HCT116 (cell line): ENCODE results near the gene FGF18. TPM values are rescaled to one million over a fixed set of nuclear protein-coding genes. Genes with fewer than 3 reads are reported as not detected.

Experiments used
- ATAC-seq: fragments of 200-7000 bp; cut with Tn5 transposase; 2 replicates; pipeline ENCODE4 v1.9.1; 2020; ENCODE audit warnings: mild to moderate bottlenecking, moderate library complexity
- BruUV-seq: library from RNA; stranded (reverse); fragments of 400-500 nt; replicated peaks from 2 replicates; lab custom pipeline; 2021; lab: Mats Ljungman, UMichigan
- CTCF ChIA-PET: fragments of 300-600 bp; sonication (Branson Sonifier 250); formaldehyde crosslinking; loops from one replicate; lab custom pipeline; 2021; ENCODE audit warnings: antibody characterized with exemption; lab: Charles Lee
- POLR2A ChIA-PET: fragments of 300-600, 350-600 bp; sonication (Branson Sonifier 250); formaldehyde crosslinking; loops from one replicate; lab custom pipeline; 2021; ENCODE audit warnings: antibody characterized with exemption; lab: Charles Lee
- RAD21 ChIA-PET, 2 experiments: fragments of 300-600 bp; sonication (Branson Sonifier 250); formaldehyde crosslinking; loops; one replicate each; lab custom pipeline; 2023; ENCODE audit warnings: low total read pairs in 2 of 2; ENCODE audit not compliant: uncharacterized antibody in 2 of 2, unreplicated experiment in 2 of 2, low non-redundant PET in 1 of 2; lab: Charles Lee
- DNase-seq: peaks from one replicate; pipeline ENCODE4 v3.0.0-alpha.2; 2010; ENCODE audit warnings: low read depth, low spot score
- H2AFZ ChIP-seq: fragments of 200-600 bp; shearing (Covaris generic), sonication (generic); 2 replicates; pipeline ENCODE4 v1.6.1; 2017; ENCODE audit warnings: low read depth, mixed run types, mixed read lengths, antibody characterized with exemption, low read length; ENCODE audit not compliant: poor library complexity, severe bottlenecking
- H3K27ac ChIP-seq: 2 replicates; pipeline ENCODE4 v1.5.1; 2012; ENCODE audit warnings: low read depth, low read length
- H3K27me3 ChIP-seq: fragments of 200-600 bp; sonication (generic); 2 replicates; pipeline ENCODE4 v1.6.1; 2016; ENCODE audit warnings: mixed run types, low read length, mixed read lengths; ENCODE audit not compliant: insufficient read depth
- H3K36me3 ChIP-seq, 2 experiments: fragments of 200-500 bp in 1 of 2; fragments of 200-600 bp in 1 of 2; sonication (Bioruptor generic) in 1 of 2; sonication (generic) in 1 of 2; 2 replicates each; pipeline versions ENCODE4 v1.5.1 to v1.6.1; 2014 to 2016; ENCODE audit warnings: low read length in 2 of 2, inconsistent platforms in 1 of 2, mixed read lengths in 1 of 2, mixed run types in 1 of 2; ENCODE audit not compliant: insufficient read depth in 2 of 2, control insufficient read depth in 1 of 2
- H3K4me1 ChIP-seq, 2 experiments: fragments of 200-600 bp in 1 of 2; sonication (generic) in 1 of 2; 2 replicates each; pipeline versions ENCODE4 v1.5.1 to v1.6.1; 2012 to 2017; ENCODE audit warnings: low read length in 2 of 2, inconsistent platforms in 1 of 2, mild to moderate bottlenecking in 1 of 2, mixed read lengths in 1 of 2, mixed run types in 1 of 2, moderate library complexity in 1 of 2; ENCODE audit not compliant: insufficient read depth in 2 of 2, control insufficient read depth in 1 of 2
- H3K4me2 ChIP-seq: fragments of 200-600 bp; sonication (generic); 2 replicates; pipeline ENCODE4 v1.6.1; 2017; ENCODE audit warnings: mixed run types, low read length, mixed read lengths
- H3K4me3 ChIP-seq, 2 experiments: fragments of 200-600 bp in 1 of 2; sonication (generic) in 1 of 2; replicated peaks in 1 of 2; 2 replicates each; pipeline ENCODE4 v1.5.1; 2011 to 2016; ENCODE audit warnings: low read length in 2 of 2, control low read depth in 1 of 2, low read depth in 1 of 2, mild to moderate bottlenecking in 1 of 2, mixed read lengths in 1 of 2, mixed run types in 1 of 2
- H3K79me2 ChIP-seq: fragments of 200-600 bp; sonication (generic); 2 replicates; pipeline ENCODE4 v1.6.1; 2017; ENCODE audit warnings: mild to moderate bottlenecking, mixed run types, low read length, moderate library complexity, mixed read lengths; ENCODE audit not compliant: insufficient read depth
- H3K9ac ChIP-seq: fragments of 200-600 bp; sonication (generic); 2 replicates; pipeline ENCODE4 v1.6.1; 2016; ENCODE audit warnings: low read length, mixed read lengths
- H3K9me2 ChIP-seq: fragments of 200-600 bp; sonication (generic), shearing (Covaris generic); 2 replicates; pipeline ENCODE4 v1.6.1; 2017; ENCODE audit warnings: mixed run types, mild to moderate bottlenecking, moderate library complexity; ENCODE audit not compliant: insufficient read depth
- H3K9me3 ChIP-seq, 2 experiments: fragments of 200-500 bp in 1 of 2; fragments of 200-600 bp in 1 of 2; sonication (Bioruptor generic) in 1 of 2; sonication (generic) in 1 of 2; 2 replicates each; pipeline ENCODE4 v1.6.1; 2014 to 2017; ENCODE audit warnings: low read length in 2 of 2, mixed read lengths in 2 of 2, inconsistent platforms in 1 of 2, low read depth in 1 of 2, mild to moderate bottlenecking in 1 of 2, mixed run types in 1 of 2, moderate library complexity in 1 of 2; ENCODE audit not compliant: control insufficient read depth in 1 of 2, insufficient read depth in 1 of 2
- H4K20me1 ChIP-seq: fragments of 200-600 bp; sonication (generic), shearing (Covaris generic); 2 replicates; pipeline ENCODE4 v1.6.1; 2017; ENCODE audit warnings: mixed run types, mild to moderate bottlenecking, moderate library complexity; ENCODE audit not compliant: insufficient read depth
- CBX3 ChIP-seq: IDR thresholded peaks from 2 replicates; pipeline ENCODE4 v1.6.1; 2012; ENCODE audit warnings: low read depth
- CEBPB ChIP-seq: IDR thresholded peaks from 2 replicates; pipeline ENCODE4 v1.6.1; 2012; ENCODE audit warnings: low read depth
- EGR1 ChIP-seq: IDR thresholded peaks from 2 replicates; pipeline ENCODE4 v1.6.1; 2012; ENCODE audit warnings: low read depth
- ELF1 ChIP-seq: IDR thresholded peaks from 2 replicates; pipeline ENCODE4 v1.6.1; 2012; ENCODE audit warnings: low read depth, borderline replicate concordance
- EZH2 ChIP-seq: fragments of 200-600 bp; sonication (generic); IDR thresholded peaks from 2 replicates; pipeline ENCODE4 v1.6.1; 2017; ENCODE audit warnings: antibody characterized with exemption, mixed run types
- EZH2phosphoT487 ChIP-seq: fragments of 200-600 bp; IDR thresholded peaks from 2 replicates; pipeline ENCODE4 v1.6.1; 2018; ENCODE audit warnings: antibody characterized with exemption, borderline replicate concordance
- FOSL1 ChIP-seq: IDR thresholded peaks from 2 replicates; pipeline ENCODE4 v1.6.1; 2012; ENCODE audit warnings: low read depth
- JUND ChIP-seq: IDR thresholded peaks from 2 replicates; pipeline ENCODE4 v1.6.1; 2012
- POLR2AphosphoS5 ChIP-seq: IDR thresholded peaks from 2 replicates; pipeline ENCODE4 v1.6.1; 2011; ENCODE audit warnings: mild to moderate bottlenecking, low read depth, low read length, moderate library complexity
- RAD21 ChIP-seq: IDR thresholded peaks from 2 replicates; pipeline ENCODE4 v1.6.1; 2012; ENCODE audit warnings: low read depth, mild to moderate bottlenecking
- SIN3A ChIP-seq: IDR thresholded peaks from 2 replicates; pipeline ENCODE4 v1.6.1; 2012; ENCODE audit warnings: low read depth
- SP1 ChIP-seq: IDR thresholded peaks from 2 replicates; pipeline ENCODE4 v1.6.1; 2012; ENCODE audit warnings: low read depth
- SRF ChIP-seq: IDR thresholded peaks from 2 replicates; pipeline ENCODE4 v1.6.1; 2012; ENCODE audit warnings: low read depth
- ZFX ChIP-seq: fragments of 450-650 bp; IDR thresholded peaks from 2 replicates; pipeline ENCODE4 v1.6.1; 2017
- ZNF274 ChIP-seq: fragments of 200-500 bp; sonication (Bioruptor generic); IDR thresholded peaks from 2 replicates; pipeline ENCODE4 v1.6.1; 2014; ENCODE audit warnings: mild to moderate bottlenecking, low read depth, low read length, inconsistent platforms
- intact Hi-C: fragments of 100-400 bp; cut with micrococcal nuclease; formaldehyde crosslinking; loops from 2 replicates; pipeline ENCODE4 v1.10.0; 2022
- total RNA-seq: library from RNA; stranded (reverse); gene quantifications from one replicate; pipeline ENCODE4 v1.2.1, GENCODE V29; 2021; ENCODE audit not compliant: unreplicated experiment
- TF ChIP-seq, protein P1 (sequence below): IDR thresholded peaks from 2 replicates; pipeline ENCODE4 v1.6.1; 2012
- TF ChIP-seq, protein P2 (sequence below), 3 experiments: fragments of 200-600 bp in 1 of 3; sonication (generic) in 1 of 3; IDR thresholded peaks in 2 of 3; conservative IDR thresholded peaks in 1 of 3; 2 replicates each; pipeline ENCODE4 v1.5.1; 2012 to 2017; ENCODE audit warnings: low read depth in 2 of 3, low read length in 2 of 3, antibody characterized with exemption in 1 of 3, borderline replicate concordance in 1 of 3, control low read depth in 1 of 3, mild to moderate bottlenecking in 1 of 3, mixed read lengths in 1 of 3, mixed run types in 1 of 3, moderate library complexity in 1 of 3; ENCODE audit not compliant: insufficient read depth in 1 of 3
- TF ChIP-seq, protein P3 (sequence below): IDR thresholded peaks from 2 replicates; pipeline ENCODE4 v1.6.1; 2011; ENCODE audit warnings: mild to moderate bottlenecking, low read length, moderate library complexity; ENCODE audit not compliant: insufficient replicate concordance; ENCODE audit errors: extremely low read depth
- TF ChIP-seq, protein P4 (sequence below): IDR thresholded peaks from 2 replicates; pipeline ENCODE4 v1.6.1; 2012; ENCODE audit warnings: low read depth
- TF ChIP-seq, protein P5 (sequence below): IDR thresholded peaks from 2 replicates; pipeline ENCODE4 v1.6.1; 2012

The FGF18 gene
- total RNA-seq, 1 experiment from 2014 or later, result 0.96 TPM

DNA sequence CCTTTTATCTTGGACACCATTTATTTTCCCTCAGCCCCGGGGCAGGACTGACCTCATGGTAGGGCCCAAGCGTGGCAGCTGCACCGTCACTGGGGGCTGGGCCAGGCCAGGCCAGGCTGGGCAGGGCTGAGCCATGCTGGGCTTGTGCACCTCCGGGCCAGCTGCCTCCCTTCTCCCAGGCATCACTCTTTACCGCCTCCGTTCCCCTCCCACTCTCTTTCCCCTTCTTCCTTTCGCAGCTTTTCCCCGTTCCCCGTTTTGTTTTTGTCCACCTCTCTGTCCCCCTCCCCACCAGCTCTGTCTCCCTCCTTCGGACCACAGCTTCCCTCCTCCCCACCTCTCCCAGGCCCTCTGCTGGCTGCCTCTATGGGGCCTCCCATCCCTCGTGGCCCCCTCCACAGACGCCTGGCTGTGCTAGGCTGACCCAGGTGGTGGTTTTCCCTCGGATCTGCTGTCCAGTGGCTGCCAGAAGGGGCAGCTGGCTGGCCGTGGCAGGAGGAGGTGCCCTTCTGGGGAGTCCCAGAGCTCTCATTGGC, 17.9 kb downstream of the FGF18 start:
- POLR2A ChIA-PET, result no interaction called here
- TF ChIP-seq ZFX (no peak), EGR1 (no peak), SP1 (no peak), CEBPB (no peak), POLR2AphosphoS5 (no peak), FOSL1 (no peak), SRF (no peak), RAD21 (no peak), SIN3A (no peak), CBX3 (no peak), EZH2 (no peak), JUND (no peak), ZNF274 (no peak), ELF1 (no peak), EZH2phosphoT487 (no peak)
- TF ChIP-seq, protein P1, sequence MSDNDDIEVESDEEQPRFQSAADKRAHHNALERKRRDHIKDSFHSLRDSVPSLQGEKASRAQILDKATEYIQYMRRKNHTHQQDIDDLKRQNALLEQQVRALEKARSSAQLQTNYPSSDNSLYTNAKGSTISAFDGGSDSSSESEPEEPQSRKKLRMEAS, result no peak
- TF ChIP-seq, protein P2, sequence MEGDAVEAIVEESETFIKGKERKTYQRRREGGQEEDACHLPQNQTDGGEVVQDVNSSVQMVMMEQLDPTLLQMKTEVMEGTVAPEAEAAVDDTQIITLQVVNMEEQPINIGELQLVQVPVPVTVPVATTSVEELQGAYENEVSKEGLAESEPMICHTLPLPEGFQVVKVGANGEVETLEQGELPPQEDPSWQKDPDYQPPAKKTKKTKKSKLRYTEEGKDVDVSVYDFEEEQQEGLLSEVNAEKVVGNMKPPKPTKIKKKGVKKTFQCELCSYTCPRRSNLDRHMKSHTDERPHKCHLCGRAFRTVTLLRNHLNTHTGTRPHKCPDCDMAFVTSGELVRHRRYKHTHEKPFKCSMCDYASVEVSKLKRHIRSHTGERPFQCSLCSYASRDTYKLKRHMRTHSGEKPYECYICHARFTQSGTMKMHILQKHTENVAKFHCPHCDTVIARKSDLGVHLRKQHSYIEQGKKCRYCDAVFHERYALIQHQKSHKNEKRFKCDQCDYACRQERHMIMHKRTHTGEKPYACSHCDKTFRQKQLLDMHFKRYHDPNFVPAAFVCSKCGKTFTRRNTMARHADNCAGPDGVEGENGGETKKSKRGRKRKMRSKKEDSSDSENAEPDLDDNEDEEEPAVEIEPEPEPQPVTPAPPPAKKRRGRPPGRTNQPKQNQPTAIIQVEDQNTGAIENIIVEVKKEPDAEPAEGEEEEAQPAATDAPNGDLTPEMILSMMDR (IDR thresholded peaks at IDR 0.05 in 2 of 3, conservative IDR thresholded peaks at IDR 0.05 in 1 of 3; ENCODE audit: borderline replicate concordance in 1 of 3, insufficient read depth in 1 of 3, low read depth in 2 of 3, low read length in 2 of 3), result no peak
- TF ChIP-seq, protein P3, sequence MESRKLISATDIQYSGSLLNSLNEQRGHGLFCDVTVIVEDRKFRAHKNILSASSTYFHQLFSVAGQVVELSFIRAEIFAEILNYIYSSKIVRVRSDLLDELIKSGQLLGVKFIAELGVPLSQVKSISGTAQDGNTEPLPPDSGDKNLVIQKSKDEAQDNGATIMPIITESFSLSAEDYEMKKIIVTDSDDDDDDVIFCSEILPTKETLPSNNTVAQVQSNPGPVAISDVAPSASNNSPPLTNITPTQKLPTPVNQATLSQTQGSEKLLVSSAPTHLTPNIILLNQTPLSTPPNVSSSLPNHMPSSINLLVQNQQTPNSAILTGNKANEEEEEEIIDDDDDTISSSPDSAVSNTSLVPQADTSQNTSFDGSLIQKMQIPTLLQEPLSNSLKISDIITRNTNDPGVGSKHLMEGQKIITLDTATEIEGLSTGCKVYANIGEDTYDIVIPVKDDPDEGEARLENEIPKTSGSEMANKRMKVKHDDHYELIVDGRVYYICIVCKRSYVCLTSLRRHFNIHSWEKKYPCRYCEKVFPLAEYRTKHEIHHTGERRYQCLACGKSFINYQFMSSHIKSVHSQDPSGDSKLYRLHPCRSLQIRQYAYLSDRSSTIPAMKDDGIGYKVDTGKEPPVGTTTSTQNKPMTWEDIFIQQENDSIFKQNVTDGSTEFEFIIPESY, result no peak
- TF ChIP-seq, protein P4, sequence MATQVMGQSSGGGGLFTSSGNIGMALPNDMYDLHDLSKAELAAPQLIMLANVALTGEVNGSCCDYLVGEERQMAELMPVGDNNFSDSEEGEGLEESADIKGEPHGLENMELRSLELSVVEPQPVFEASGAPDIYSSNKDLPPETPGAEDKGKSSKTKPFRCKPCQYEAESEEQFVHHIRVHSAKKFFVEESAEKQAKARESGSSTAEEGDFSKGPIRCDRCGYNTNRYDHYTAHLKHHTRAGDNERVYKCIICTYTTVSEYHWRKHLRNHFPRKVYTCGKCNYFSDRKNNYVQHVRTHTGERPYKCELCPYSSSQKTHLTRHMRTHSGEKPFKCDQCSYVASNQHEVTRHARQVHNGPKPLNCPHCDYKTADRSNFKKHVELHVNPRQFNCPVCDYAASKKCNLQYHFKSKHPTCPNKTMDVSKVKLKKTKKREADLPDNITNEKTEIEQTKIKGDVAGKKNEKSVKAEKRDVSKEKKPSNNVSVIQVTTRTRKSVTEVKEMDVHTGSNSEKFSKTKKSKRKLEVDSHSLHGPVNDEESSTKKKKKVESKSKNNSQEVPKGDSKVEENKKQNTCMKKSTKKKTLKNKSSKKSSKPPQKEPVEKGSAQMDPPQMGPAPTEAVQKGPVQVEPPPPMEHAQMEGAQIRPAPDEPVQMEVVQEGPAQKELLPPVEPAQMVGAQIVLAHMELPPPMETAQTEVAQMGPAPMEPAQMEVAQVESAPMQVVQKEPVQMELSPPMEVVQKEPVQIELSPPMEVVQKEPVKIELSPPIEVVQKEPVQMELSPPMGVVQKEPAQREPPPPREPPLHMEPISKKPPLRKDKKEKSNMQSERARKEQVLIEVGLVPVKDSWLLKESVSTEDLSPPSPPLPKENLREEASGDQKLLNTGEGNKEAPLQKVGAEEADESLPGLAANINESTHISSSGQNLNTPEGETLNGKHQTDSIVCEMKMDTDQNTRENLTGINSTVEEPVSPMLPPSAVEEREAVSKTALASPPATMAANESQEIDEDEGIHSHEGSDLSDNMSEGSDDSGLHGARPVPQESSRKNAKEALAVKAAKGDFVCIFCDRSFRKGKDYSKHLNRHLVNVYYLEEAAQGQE, result no peak
- TF ChIP-seq, protein P5, sequence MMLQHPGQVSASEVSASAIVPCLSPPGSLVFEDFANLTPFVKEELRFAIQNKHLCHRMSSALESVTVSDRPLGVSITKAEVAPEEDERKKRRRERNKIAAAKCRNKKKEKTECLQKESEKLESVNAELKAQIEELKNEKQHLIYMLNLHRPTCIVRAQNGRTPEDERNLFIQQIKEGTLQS, result no peak
- Histone ChIP-seq H3K4me2 (no peak overlapping the region), H3K27me3 (no peaks in the 10 kb centered on the region), H3K4me1 (no peaks in the 10 kb centered on the region), H3K9ac (no peak overlapping the region), H2AFZ (no peak overlapping the region), H3K27ac (no peak overlapping the region), H3K4me3 (no peak overlapping the region), H4K20me1 (no peaks in the 10 kb centered on the region), H3K36me3 (no peaks in the 10 kb centered on the region), H3K9me2 (no peaks in the 10 kb centered on the region), H3K79me2 (no peaks in the 10 kb centered on the region), H3K9me3 (no peaks in the 10 kb centered on the region)
- RAD21 ChIA-PET, result no interaction called here
- DNase-seq (no peak), ATAC-seq (no peak)
- intact Hi-C loops, result no loop called here
- BruUV-seq, result no TSS peak
- CTCF ChIA-PET, result no interaction called here
